Choroid plexus epithelial cell (primary cell): ENCODE data around the gene GNA15.
A peak's percentile ranks its signal among the peaks of the same experiment; 100 is the strongest.

Experiments
- DNase-seq: peaks from one replicate; pipeline ENCODE4 v3.0.0-alpha.2; 2010; ENCODE audit warnings: low read depth
- H3K4me3 ChIP-seq: 2 replicates; pipeline ENCODE4 v1.5.1; 2011; ENCODE audit warnings: low read depth, mild to moderate bottlenecking, control low read depth, low read length, moderate library complexity
- CTCF ChIP-seq: conservative IDR thresholded peaks from 2 replicates; pipeline ENCODE4 v1.5.1; 2011; ENCODE audit warnings: low read depth, mild to moderate bottlenecking, control low read depth, inconsistent platforms, low read length, moderate library complexity

GNA15 gene

GRCh38 chr19:3123088-3123721 lies 12.6 kb upstream of the GNA15 start:
- no peak for DNase-seq
- TF ChIP-seq CTCF, result no peak
- no peak overlapping the region for H3K4me3 ChIP-seq

- TF ChIP-seq CTCF, result no peak
- H3K4me3 ChIP-seq, result no peak overlapping the region
- DNase-seq, result no peak
These were observed 11.9 kb upstream of the GNA15 start for GRCh38 chr19:3123956-3124355.

- no peak for DNase-seq
- no peak overlapping the region for H3K4me3 ChIP-seq
- TF ChIP-seq CTCF, result no peak
These were observed 11.2 kb upstream of the GNA15 start for GRCh38 chr19:3124630-3125029.

- TF ChIP-seq CTCF, result peak; percentile 83
- DNase-seq, result peak; percentile 58
- no peak overlapping the region for H3K4me3 ChIP-seq
These were observed 9.8 kb upstream of the GNA15 start for GRCh38 chr19:3125900-3126524.

- no peak overlapping the region for H3K4me3 ChIP-seq
- peak; percentile 57 for TF ChIP-seq CTCF
- DNase-seq, result peak; percentile 86
These were observed 6.7 kb upstream of the GNA15 start for GRCh38 chr19:3129112-3129511.

GRCh38 chr19:3131168-3131567 lies 4.7 kb upstream of the GNA15 start:
- no peak overlapping the region for H3K4me3 ChIP-seq
- no peak for TF ChIP-seq CTCF
- no peak for DNase-seq
